Measurements from ENCODE around the gene NSL1. TPM values are rescaled to one million over a fixed set of nuclear protein-coding genes. Genes with fewer than 3 reads are reported as not detected.
A peak's percentile ranks its signal among the peaks of the same experiment; 100 is the strongest.

The NSL1 gene
- total RNA-seq, 4 donors from 2014 or later = 10.8 to 22.3 (median 16.9) TPM

DNA sequence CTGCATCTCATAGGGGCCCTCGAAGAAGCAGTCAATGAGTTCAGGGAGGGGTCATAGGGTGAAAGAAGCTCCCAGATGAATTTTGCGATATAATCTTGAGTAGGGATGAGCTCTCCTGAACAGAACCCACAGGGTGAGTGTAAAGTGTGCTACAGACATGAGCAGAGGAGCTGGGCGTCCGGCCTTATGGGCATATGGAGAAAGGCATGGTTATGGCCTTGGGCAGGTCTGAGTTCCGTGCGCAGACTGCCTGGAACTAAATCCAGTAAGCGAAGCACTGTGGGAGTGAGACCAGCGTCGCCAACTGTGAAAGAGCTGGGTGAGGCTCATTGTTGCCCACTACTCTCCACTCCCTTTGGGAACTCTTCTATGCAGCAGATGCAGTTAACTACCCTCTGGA lies 28.7 kb downstream of the NSL1 start:
- Histone ChIP-seq H3K27ac (no peak overlapping the region), H3K4me1 (no peaks in the 10 kb centered on the region), H3K27me3 (no peaks in the 10 kb centered on the region), H3K4me3 (no peak overlapping the region), H3K9me3 (peaks cover 0 to 12% (median 2%) of the 10 kb centered on the region in 3 donors), H3K36me3 (peaks cover 0 to 28% (median 0%) of the 10 kb centered on the region in 3 donors)
- intact Hi-C loops (cut with DNase I) = loop anchor here (10.0 kb wide), 1 partner anchor 98 kb away; no protein-coding TSS in a partner anchor
- no peak for DNase-seq
- 87 to 94% methylated on average over 9 of the region's 9 CpGs for WGBS, 2 donors
- TF ChIP-seq, protein P1, sequence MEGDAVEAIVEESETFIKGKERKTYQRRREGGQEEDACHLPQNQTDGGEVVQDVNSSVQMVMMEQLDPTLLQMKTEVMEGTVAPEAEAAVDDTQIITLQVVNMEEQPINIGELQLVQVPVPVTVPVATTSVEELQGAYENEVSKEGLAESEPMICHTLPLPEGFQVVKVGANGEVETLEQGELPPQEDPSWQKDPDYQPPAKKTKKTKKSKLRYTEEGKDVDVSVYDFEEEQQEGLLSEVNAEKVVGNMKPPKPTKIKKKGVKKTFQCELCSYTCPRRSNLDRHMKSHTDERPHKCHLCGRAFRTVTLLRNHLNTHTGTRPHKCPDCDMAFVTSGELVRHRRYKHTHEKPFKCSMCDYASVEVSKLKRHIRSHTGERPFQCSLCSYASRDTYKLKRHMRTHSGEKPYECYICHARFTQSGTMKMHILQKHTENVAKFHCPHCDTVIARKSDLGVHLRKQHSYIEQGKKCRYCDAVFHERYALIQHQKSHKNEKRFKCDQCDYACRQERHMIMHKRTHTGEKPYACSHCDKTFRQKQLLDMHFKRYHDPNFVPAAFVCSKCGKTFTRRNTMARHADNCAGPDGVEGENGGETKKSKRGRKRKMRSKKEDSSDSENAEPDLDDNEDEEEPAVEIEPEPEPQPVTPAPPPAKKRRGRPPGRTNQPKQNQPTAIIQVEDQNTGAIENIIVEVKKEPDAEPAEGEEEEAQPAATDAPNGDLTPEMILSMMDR (IDR thresholded peaks at IDR 0.05) = no peak
- no peak for TF ChIP-seq POLR2A (IDR thresholded peaks at IDR 0.05)

DNA sequence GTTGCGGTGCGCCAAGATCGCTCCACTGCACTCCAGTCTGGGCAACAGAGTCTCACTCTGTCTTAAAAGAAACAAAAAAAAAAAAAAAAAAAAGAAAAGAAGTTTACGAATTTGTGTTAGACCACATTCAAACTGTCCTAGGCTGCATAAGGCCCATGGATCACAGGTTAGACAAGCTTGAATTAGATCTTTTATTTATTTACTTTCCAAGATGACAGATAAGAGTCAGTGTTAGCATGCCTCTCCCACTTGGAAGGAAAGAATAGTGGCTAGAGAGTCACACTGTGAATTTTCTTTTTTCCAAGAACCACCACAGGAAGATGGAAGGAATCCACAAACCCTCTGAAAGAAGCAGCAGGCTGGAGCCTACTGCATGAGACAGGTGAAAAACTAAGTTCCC lies 29.3 kb downstream of the NSL1 start:
- TF ChIP-seq, protein P1 (IDR thresholded peaks at IDR 0.05) = no peak
- no peak for TF ChIP-seq POLR2A (IDR thresholded peaks at IDR 0.05)
- WGBS, 2 donors = 96 to 98% methylated on average over 4 of the region's 4 CpGs
- DNase-seq = no peak
- intact Hi-C loops (cut with DNase I) = loop anchor here (10.0 kb wide), 1 partner anchor 97 kb away; no protein-coding TSS in a partner anchor
- no peaks in the 10 kb centered on the region for H3K4me1 ChIP-seq
- no peak overlapping the region for H3K4me3 ChIP-seq
- H3K9me3 ChIP-seq = peaks cover 0 to 11% (median 0%) of the 10 kb centered on the region in 3 donors
- no peak overlapping the region for H3K27ac ChIP-seq
- H3K27me3 ChIP-seq = no peaks in the 10 kb centered on the region
- H3K36me3 ChIP-seq = peaks cover 0 to 27% (median 0%) of the 10 kb centered on the region in 3 donors

DNA sequence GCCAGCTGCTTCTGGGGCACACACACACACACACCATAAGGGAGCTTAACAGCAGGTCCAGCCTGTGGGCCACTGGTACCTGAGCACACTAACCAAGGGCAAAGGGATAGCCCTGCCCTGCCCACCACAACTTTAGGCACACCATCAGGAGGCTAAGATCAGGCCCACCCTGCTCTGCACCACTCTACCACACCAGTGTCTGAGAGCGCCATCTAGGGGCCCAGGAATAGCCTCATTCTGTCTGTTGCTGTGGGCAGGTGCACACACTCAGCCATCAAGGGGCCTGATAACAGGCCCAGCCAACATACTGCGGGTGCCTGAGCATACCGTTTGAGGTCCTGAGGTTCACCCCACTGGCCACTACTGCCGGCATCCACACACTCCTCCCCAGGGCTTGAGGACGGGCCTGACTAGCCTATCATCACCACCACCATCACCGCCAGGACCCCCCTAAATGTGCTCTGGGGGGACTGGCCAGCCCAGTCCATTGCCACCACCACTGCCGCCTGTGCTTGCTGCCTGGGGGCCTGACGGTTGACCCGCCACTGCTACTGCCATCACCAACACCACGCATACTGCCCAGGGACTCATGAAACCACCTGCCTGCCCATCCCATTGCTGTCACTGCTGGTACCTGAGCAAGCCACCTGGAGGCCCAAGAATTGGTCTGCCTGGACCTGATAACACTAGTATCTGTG lies 31.3 kb downstream of the NSL1 start:
- Histone ChIP-seq H3K27me3 (no peaks in the 10 kb centered on the region), H3K4me1 (no peaks in the 10 kb centered on the region), H3K27ac (no peak overlapping the region), H3K9me3 (no peaks in the 10 kb centered on the region), H3K4me3 (no peak overlapping the region), H3K36me3 (peaks cover 0 to 23% (median 0%) of the 10 kb centered on the region in 3 donors)
- no peak for TF ChIP-seq POLR2A (IDR thresholded peaks at IDR 0.05)
- TF ChIP-seq, protein P1 (IDR thresholded peaks at IDR 0.05) = peak in 1 of 6 experiments; percentile 34
- intact Hi-C loops (cut with DNase I) = loop anchor here (10.0 kb wide), 1 partner anchor 95 kb away; no protein-coding TSS in a partner anchor
- 90 to 98% methylated on average over 2 to 8 of the region's 10 CpGs for WGBS, 2 donors
- no peak for DNase-seq

DNA sequence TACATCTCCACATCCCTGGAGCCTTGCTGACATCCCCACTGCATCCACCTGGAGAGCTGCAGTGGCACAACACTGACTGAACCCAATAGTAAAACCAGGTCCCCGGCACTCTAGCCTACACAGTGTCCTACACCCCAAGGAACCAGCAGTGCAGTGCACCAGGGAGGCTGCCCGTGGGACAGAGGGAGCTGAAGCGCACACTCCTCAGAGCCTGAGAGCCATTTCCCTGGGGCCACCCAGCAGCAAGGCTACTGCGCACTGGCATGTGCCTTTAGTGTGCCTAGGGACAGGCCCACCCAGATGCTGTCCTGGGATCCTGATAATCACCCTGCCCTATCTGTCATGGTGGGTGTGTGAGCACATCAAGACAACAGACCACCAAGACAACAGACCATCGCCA lies 31.9 kb downstream of the NSL1 start:
- H3K36me3 ChIP-seq = peaks cover 0 to 20% (median 0%) of the 10 kb centered on the region in 3 donors
- 93% methylated on average over 4 of the region's 5 CpGs; no CpG with 5 or more reads in 1 of the 2 donors for WGBS, 2 donors
- TF ChIP-seq, protein P1 (IDR thresholded peaks at IDR 0.05) = no peak
- no peak for TF ChIP-seq POLR2A (IDR thresholded peaks at IDR 0.05)
- H3K4me3 ChIP-seq = no peak overlapping the region
- DNase-seq = no peak
- H3K9me3 ChIP-seq = no peaks in the 10 kb centered on the region
- H3K27ac ChIP-seq = no peak overlapping the region
- H3K4me1 ChIP-seq = peaks cover 0 to 3% (median 0%) of the 10 kb centered on the region in 3 donors
- intact Hi-C loops (cut with DNase I) = loop anchor here (10.0 kb wide), 1 partner anchor 95 kb away; no protein-coding TSS in a partner anchor
- no peaks in the 10 kb centered on the region for H3K27me3 ChIP-seq

DNA sequence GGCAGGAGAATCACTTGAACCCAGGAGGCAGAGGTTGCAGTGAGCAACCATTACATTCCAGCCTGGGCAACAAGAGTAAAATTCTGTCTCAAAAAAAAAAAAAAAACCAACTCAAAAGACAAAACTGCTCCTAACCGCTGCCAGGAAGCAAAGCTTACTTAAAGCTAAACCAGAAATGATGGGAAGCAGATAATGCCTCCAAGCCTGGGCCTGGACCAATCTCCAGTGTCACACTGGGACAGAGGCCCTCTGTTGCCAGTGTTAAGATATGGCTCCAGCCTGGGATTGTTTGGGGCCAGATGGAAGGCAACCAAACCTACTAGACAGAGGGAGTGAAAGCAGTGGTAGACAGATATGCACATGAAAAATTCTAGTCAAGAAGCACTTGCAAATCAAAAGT lies 36.9 kb downstream of the NSL1 start:
- Histone ChIP-seq H3K4me1 (peaks cover 0 to 35% (median 12%) of the 10 kb centered on the region in 3 donors), H3K27ac (no peak overlapping the region), H3K9me3 (no peaks in the 10 kb centered on the region), H3K36me3 (peaks cover 0 to 7% (median 0%) of the 10 kb centered on the region in 3 donors), H3K27me3 (no peaks in the 10 kb centered on the region), H3K4me3 (no peak overlapping the region)
- intact Hi-C loops (cut with DNase I) = no loop called here
- 80 to 93% methylated on average over 1 of the region's 1 CpG for WGBS, 2 donors
- DNase-seq = no peak
- TF ChIP-seq, protein P1 (IDR thresholded peaks at IDR 0.05) = no peak
- TF ChIP-seq POLR2A (IDR thresholded peaks at IDR 0.05) = no peak
